IMR-90 (cell line): ENCODE data around the gene CCDC198.

Experiments
- CHD1 ChIP-seq: IDR thresholded peaks from 2 replicates; pipeline ENCODE4 v1.6.1; 2012; ENCODE audit warnings: low read depth, low read length, improper control_type of control experiment
- FOS ChIP-seq: fragments of 150-350 bp; IDR thresholded peaks from 2 replicates; pipeline ENCODE4 v1.6.1; 2016; ENCODE audit warnings: low read depth, low read length
- POLR2A ChIP-seq: IDR thresholded peaks from 2 replicates; pipeline ENCODE4 v1.6.1; 2012; ENCODE audit warnings: mild to moderate bottlenecking, low read depth, low read length
- RFX5 ChIP-seq: IDR thresholded peaks from 2 replicates; pipeline ENCODE4 v1.8.0; 2012; ENCODE audit warnings: low read depth, mild to moderate bottlenecking, low read length, moderate library complexity
- TF ChIP-seq, protein P1 (sequence below): conservative IDR thresholded peaks from 2 replicates; pipeline ENCODE4 v1.5.1; 2012; ENCODE audit warnings: mild to moderate bottlenecking, low read depth, low read length, improper control_type of control experiment

DNA sequence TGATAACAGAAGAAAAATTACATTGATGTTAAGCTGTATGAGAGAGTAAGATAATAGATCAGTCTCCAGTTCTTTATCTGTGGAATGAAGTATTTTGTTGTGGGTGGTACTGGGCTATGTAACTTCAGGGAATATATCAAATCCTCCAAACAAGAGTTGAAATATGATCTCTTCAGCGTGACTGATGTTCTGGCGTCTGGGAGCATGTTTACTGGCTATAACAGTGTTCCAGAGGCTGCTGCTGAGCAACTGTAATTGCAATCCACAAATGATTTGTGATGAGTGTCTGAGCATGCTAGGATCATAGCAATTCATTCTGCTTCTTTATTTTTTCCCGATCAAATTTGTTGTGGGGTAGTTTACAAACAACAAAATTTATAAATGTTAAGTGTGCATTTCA, 18.6 kb upstream of the CCDC198 start:
- TF ChIP-seq, protein P1, sequence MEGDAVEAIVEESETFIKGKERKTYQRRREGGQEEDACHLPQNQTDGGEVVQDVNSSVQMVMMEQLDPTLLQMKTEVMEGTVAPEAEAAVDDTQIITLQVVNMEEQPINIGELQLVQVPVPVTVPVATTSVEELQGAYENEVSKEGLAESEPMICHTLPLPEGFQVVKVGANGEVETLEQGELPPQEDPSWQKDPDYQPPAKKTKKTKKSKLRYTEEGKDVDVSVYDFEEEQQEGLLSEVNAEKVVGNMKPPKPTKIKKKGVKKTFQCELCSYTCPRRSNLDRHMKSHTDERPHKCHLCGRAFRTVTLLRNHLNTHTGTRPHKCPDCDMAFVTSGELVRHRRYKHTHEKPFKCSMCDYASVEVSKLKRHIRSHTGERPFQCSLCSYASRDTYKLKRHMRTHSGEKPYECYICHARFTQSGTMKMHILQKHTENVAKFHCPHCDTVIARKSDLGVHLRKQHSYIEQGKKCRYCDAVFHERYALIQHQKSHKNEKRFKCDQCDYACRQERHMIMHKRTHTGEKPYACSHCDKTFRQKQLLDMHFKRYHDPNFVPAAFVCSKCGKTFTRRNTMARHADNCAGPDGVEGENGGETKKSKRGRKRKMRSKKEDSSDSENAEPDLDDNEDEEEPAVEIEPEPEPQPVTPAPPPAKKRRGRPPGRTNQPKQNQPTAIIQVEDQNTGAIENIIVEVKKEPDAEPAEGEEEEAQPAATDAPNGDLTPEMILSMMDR, result no peak
- TF ChIP-seq CHD1 (no peak), POLR2A (no peak), FOS (no peak), RFX5 (no peak)
